Stimulated activated CD4-positive, alpha-beta T cell treated with anti-CD3 and anti-CD28 coated beads, Interleukin-4, amount 100 ng/mL, for 1 hour (primary cell): Measurements from ENCODE around the gene CDC42EP5.

Source experiments
- DNase-seq: peaks from one replicate; pipeline ENCODE4 v3.0.0-alpha.2; 2020

CDC42EP5 gene

DNA sequence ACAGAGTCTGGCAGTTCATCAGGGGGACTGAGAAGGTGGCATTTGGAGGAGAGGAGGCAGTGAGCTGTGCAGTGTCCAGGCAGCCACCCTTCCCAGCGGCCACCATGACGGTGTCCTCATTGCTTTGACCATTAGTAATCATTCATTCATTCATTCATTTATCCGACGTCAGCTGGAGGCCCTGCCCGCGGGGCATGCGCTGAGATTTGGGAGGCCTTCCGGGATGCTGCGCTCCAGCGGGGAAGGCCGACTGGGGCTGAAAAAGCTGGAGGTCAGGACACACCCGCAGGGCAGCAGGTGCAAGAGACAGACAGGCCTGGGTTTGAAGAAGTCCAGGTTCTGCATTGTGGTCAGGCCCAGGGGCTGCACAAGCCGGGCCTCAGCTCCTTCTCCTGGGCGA, 48.9 kb downstream of the CDC42EP5 start:
- no peak for DNase-seq

DNA sequence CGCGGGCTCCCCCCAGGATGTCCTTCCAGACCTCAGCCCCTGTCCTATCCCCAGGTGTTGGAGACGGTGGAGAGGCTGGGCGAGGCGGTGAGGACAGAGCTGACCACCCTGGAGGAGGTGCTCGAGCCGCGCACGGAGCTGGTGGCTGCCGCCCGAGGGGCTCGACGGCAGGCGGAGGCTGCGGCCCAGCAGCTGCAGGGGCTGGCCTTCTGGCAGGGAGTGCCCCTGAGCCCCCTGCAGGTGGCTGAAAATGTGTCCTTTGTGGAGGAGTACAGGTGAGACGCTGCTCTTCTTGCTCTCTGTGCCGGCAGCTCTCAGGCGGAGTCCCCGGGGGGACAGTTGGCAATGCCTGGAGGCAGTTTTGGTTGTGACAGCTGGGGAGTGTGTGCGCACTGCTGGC, 51.0 kb downstream of the CDC42EP5 start:
- DNase-seq = no peak

DNA sequence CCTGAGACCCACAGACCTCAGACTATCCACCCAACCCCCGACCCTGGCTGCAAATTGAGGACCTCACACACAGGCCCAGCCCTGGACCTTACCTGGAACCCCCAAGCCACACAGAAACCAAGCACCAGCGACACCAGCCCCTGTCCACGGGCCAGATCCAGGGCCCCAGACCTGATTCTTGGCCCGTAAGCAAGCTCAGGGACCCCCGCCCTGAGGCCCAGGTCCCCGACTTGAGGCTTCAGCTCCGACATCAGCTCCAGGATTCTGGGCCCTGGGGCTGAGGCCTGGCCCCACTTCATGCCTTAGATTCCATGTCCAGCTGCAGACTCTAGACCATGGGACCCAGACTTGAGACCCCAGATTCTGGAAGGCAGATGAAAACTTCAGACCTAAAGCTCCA, 51.6 kb downstream of the CDC42EP5 start:
- no peak for DNase-seq

DNA sequence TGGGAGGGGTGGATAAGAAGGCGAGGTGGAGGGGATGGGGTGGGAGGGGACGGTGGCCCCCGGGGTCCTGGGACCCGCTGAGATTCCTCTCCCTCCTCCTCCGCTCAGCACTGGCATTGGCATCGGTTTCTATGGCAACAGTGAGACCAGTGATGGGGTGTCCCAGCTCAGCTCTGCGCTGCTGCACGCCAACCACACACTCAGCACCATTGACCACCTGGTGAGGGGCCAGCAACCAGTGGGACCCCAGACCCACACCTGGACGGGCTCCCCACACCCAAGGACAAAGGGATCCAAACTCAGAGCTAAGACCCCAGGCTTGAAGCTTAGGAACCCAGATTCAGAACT, 52.0 kb downstream of the CDC42EP5 start:
- DNase-seq = no peak

DNA sequence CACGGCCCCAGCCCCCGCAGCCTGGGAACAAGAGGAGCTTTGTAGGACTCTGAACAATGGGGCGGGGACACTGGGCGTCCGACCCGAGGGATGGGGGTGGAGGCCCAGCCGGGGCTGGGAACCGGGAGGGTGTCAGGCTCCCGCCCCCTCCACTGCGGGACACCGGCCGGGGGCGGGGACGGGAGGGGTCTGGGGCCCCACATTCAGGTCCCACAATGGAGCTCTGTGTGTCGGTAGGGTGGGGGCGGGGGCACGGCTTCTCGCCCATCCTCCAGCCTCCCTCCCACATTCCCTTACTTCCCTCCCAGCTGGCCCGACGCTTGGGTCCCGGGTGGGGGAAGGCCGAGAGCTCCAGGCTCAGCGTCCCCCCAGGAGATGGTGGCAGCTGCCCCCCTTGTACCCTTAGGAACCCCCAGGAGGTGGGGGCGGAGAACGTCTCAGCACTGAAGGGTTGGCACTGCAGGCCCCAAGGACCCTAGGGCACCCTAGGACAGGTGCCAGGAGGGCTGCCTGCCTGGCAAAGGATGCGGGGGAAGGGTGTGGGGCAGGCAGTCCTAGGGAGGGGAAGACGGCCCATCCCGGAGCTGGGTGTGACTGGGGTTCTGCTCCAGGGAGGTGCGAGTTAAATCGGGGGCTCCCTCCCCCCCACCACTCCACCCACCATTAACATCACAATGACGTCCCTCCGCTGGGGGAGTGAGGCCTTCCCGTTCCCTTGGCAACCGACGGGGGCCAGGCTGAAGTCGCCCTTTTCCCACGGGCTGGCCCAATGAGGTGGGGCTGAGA, 52.5 kb downstream of the CDC42EP5 start:
- DNase-seq = no peak

DNA sequence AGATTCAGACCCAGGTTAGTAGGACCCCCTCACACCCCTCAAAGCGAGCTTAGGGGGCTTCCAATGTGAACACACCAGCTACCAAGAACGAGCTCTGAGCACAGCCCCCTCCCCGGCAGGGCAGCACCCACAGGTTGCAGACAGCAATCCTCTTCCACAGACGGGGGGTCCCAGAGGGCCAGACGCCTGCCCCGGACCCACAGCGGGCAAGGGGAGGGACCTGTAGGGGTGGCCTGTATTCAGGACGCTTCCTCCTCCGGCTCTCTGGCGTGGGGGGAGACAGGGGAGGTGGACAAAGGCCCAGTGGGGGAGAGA, 53.1 kb downstream of the CDC42EP5 start:
- DNase-seq = no peak

DNA sequence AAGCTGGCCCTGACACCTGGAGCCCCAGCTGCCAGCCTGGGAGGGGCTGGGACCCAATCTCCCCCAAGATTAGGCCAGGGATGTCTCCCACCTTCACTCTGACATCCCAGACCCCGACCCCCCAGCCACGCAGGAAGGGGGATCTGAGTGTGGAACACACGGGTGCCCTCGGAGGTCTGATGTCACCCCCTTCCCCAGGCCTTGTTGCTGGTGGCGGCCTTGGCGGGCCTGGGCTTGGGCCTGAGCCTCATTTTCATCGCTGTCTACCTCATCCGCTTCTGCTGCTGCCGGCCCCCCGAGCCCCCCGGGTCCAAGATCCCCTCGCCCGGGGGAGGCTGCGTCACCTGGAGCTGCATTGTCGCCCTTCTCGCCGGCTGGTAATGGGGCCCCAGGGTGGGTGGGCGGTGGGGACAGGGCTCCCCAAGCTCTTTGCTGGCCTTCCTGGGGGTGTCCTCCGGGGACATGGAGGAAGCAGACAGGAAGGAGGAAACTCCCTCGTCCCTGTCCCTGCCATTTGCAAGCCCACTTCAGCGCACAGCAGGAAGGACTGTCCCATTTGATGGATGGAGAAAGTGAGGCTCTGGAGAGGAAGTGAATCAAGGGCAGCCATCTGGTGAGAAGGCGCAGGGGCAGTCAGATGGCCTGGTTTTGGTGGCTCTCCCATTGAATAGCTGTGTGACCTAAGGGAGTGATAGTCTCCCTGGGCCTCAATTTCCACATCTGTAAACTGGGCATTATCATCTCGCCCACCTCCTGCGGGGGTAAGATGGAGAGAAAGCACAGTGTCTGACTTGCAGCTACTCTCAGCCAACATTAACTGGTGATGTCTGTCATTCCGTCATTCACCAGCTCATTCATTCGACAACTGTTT, 53.9 kb downstream of the CDC42EP5 start:
- DNase-seq = no peak

DNA sequence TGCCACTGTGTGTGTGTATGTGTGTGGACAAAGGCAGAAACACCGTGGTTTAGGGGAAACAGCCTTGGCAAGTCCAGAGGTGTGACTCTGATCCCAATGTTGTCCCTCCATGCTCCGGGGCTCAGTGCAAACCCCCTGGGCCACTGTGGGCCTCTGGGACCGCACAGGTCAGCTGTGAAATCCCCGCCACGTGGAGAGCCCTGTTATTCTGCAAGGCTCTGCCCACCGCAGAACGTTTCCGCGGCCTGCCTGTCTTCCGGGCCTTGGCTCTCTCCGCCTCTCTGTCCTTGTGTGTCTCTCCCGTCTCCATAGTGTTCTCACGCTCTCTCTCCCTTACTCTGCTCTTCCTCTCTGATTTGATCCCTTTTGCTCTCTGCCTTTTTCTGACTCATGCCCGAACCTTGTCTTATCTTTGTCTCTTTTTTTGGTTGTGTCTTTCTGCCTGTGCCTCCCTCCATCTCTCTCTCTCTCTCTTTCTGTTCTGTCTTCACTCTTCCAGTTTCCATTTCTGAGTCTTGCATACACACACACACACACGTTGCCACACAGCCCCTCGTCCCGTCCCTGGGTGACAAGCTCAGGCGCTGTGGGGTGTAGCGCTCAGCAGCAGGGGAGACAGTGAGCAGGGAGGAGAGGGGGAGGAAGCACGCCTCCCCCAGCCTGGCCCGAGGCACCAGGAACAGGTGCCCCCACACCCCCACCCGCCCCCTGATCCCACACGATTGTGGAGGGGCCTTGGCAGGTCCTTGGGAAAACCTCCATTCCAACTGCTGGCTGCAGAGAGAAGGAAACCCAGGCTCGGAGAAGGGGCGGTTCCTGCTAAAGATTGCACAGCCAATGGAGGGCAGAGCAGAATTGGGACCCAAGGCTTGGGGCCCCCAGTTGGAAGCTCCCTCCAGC, 54.8 kb downstream of the CDC42EP5 start:
- no peak for DNase-seq

DNA sequence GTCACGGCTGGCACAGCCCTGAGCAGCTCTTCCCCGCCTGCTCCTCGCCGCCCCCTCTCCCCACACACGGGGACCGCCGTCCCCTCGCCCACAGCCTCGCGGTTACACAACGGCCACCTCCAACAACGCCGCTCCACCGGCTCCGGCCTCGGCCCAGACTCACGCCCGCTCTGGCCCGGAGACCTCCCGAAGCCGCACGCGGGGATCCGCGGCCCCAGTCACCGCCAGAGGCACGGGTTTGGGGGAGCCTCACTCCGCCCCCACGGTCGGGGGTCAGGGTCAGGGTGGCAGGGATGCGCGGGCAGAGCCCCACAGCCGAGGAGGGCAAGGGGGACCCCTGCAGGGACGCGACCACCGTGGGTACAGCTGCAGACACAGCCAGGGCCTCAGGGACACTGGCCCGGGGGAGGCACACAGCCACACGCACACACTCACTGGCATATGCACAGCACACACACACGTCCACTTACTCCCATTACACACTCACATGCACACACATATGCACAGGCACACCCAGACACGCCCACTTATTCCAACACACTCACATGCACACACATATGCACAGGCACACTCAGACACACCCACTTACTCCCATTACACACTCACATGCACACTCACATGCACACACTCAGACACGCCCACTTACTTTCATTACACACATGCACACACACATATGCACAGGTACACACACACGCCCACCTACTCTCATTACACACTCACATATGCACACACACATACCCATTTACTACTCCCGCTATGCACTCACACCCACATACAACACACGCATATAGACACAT, 56.2 kb downstream of the CDC42EP5 start:
- no peak for DNase-seq

DNA sequence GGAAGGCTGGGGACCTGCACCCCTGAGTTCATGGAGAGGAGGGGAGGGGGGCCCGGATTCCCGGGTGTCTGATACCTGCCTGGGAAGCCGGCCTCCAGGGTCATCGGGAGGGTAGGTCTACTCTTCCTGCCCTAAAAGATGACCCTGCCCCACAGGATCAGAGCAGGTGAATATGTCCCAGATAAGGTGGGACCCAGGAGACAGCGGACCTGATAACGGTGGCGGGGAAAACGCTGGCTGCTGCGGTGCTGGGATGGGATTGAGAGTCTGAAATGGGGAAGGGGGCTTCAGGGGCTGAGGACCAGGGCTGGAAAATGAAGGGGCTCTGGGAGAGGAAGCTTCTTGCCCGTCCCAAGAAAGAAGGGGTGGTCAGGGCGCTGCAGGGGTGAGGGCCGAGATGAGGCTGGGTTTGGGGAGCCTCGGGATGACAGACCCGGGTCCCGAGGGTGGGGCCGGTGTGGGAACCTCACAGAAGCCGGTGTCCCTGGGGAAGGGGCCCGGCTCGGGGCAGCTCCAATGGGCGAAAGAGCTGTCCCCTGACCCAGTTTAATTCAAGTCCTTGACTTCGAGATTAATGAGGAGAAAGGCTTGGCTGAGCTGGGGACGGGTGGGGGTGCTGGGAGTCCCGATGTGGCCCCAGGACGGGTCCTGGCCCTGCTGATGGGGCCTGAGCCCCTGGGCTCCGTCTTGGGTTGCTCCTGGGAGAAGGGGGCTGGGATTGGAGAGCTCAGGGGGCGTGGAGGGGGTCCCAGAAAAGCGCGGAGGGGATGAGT, 57.0 kb downstream of the CDC42EP5 start:
- DNase-seq = no peak

DNA sequence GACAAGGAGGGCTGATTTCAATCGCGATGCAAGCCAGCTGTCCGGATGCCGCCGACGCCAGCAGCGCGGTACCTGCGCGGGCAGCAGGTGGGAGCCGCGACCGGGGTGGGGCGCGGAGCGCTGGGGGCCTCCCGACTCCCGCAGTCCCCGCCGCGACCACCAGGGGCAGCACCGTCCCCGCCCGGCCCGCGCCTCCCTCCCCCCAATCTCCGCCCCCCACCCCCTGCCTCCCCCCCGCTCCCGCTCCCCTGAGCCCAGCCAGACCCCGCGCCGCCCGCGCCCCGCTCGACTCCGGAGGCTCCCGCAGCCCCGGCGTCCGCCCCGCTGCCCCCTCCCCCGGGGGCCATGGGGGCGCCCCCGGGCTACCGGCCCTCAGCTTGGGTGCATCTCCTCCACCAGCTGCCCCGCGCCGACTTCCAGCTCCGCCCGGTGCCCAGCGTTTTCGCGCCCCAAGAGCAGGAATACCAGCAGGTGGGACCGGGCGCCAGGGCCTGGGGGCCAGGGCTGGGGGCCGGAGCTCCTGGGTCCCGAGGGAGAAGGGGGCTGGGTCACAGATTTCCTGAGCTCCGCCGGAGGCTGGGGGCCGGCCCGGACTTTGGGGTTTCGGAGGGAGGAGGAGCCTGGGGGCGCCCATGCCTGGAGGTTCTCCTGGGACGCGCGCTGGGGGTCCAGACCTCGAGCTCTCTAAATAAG, 57.7 kb downstream of the CDC42EP5 start, which contains the start of gene TTYH1:
TTYH1 (plus strand) TSS at position 257 of the 693 bp plus-strand sequence; CDS start at position 346, 89 bp downstream.
- DNase-seq = peak; percentile 54
